Measurements from ENCODE around the gene UTS2R.

UTS2R gene

GRCh38 chr17:82397449-82398335 is 26.1 kb downstream of the UTS2R start:
- no peaks in the 10 kb centered on the region for H3K79me2 ChIP-seq (ENCODE audit: insufficient read depth, low read length)
- no peaks in the 10 kb centered on the region for H3K9me3 ChIP-seq (ENCODE audit: insufficient read depth, low read length, severe bottlenecking)
- TF ChIP-seq EZH2 (IDR thresholded peaks at IDR 0.05; ENCODE audit: borderline replicate concordance, low read depth, low read length, severe bottlenecking) (no peak), CTCF (IDR thresholded peaks at IDR 0.05; ENCODE audit: borderline replicate concordance, extremely low read depth, low read length, poor library complexity, severe bottlenecking) (no peak)
- no peaks in the 10 kb centered on the region for H3K4me1 ChIP-seq (ENCODE audit: insufficient read depth, low read length)
- H3K4me2 ChIP-seq (ENCODE audit: insufficient read depth, low read length) = no peak overlapping the region
- no peak overlapping the region for H3K4me3 ChIP-seq (ENCODE audit: low read depth in 1 of 2, low read length in 2 of 2)
- no peak overlapping the region for H3K9ac ChIP-seq (ENCODE audit: low read depth, low read length)
- no peak for ATAC-seq (ENCODE audit: insufficient read depth, low read depth)
- no peak for DNase-seq
- H4K20me1 ChIP-seq (ENCODE audit: insufficient read depth, low read length) = no peaks in the 10 kb centered on the region
- H2AFZ ChIP-seq (ENCODE audit: low read depth, low read length) = no peak overlapping the region
- no peaks in the 10 kb centered on the region for H3K27me3 ChIP-seq (ENCODE audit: insufficient read depth, low read length, poor library complexity)
- no peak overlapping the region for H3K27ac ChIP-seq (ENCODE audit: low read length)
- H3K36me3 ChIP-seq (ENCODE audit: insufficient read depth, low read length) = peaks cover 37% of the 10 kb centered on the region

- TF ChIP-seq EZH2 (IDR thresholded peaks at IDR 0.05; ENCODE audit: borderline replicate concordance, low read depth, low read length, severe bottlenecking) (no peak), CTCF (IDR thresholded peaks at IDR 0.05; ENCODE audit: borderline replicate concordance, extremely low read depth, low read length, poor library complexity, severe bottlenecking) (no peak)
- Histone ChIP-seq H3K4me2 (ENCODE audit: insufficient read depth, low read length) (no peak overlapping the region), H3K9me3 (ENCODE audit: insufficient read depth, low read length, severe bottlenecking) (no peaks in the 10 kb centered on the region), H2AFZ (ENCODE audit: low read depth, low read length) (no peak overlapping the region), H4K20me1 (ENCODE audit: insufficient read depth, low read length) (no peaks in the 10 kb centered on the region), H3K4me3 (ENCODE audit: low read depth in 1 of 2, low read length in 2 of 2) (no peak overlapping the region), H3K4me1 (ENCODE audit: insufficient read depth, low read length) (no peaks in the 10 kb centered on the region), H3K9ac (ENCODE audit: low read depth, low read length) (no peak overlapping the region), H3K27ac (ENCODE audit: low read length) (no peak overlapping the region), H3K79me2 (ENCODE audit: insufficient read depth, low read length) (no peaks in the 10 kb centered on the region), H3K36me3 (ENCODE audit: insufficient read depth, low read length) (peaks cover 37% of the 10 kb centered on the region), H3K27me3 (ENCODE audit: insufficient read depth, low read length, poor library complexity) (no peaks in the 10 kb centered on the region)
- no peak for DNase-seq
- no peak for ATAC-seq (ENCODE audit: insufficient read depth, low read depth)
These were observed 27.5 kb downstream of the UTS2R start for GRCh38 chr17:82399041-82399441.

- TF ChIP-seq CTCF (IDR thresholded peaks at IDR 0.05; ENCODE audit: borderline replicate concordance, extremely low read depth, low read length, poor library complexity, severe bottlenecking) (no peak), EZH2 (IDR thresholded peaks at IDR 0.05; ENCODE audit: borderline replicate concordance, low read depth, low read length, severe bottlenecking) (no peak)
- DNase-seq = no peak
- Histone ChIP-seq H3K4me2 (ENCODE audit: insufficient read depth, low read length) (no peak overlapping the region), H3K27ac (ENCODE audit: low read length) (no peak overlapping the region), H3K4me1 (ENCODE audit: insufficient read depth, low read length) (no peaks in the 10 kb centered on the region), H3K9ac (ENCODE audit: low read depth, low read length) (no peak overlapping the region), H2AFZ (ENCODE audit: low read depth, low read length) (no peak overlapping the region), H3K27me3 (ENCODE audit: insufficient read depth, low read length, poor library complexity) (no peaks in the 10 kb centered on the region), H4K20me1 (ENCODE audit: insufficient read depth, low read length) (no peaks in the 10 kb centered on the region), H3K79me2 (ENCODE audit: insufficient read depth, low read length) (no peaks in the 10 kb centered on the region), H3K4me3 (ENCODE audit: low read depth in 1 of 2, low read length in 2 of 2) (no peak overlapping the region), H3K36me3 (ENCODE audit: insufficient read depth, low read length) (peaks cover 39% of the 10 kb centered on the region), H3K9me3 (ENCODE audit: insufficient read depth, low read length, severe bottlenecking) (no peaks in the 10 kb centered on the region)
- ATAC-seq (ENCODE audit: insufficient read depth, low read depth) = peak; percentile 24; the same call in 1 of the 3 replicates
These were observed 28.1 kb downstream of the UTS2R start for GRCh38 chr17:82399601-82400101.

Data from DND-41 (cell line).